Dedifferentiated amniotic fluid mesenchymal stem cell (primary cell): ENCODE measurements around the gene ACER3.
"Not testable (repeated sequence)": the region's sequence is repeated elsewhere in the genome, so short reads cannot be mapped to it uniquely, and the experiment has no call there.

Source experiments
- DNase-seq: peaks from one replicate; pipeline ENCODE4 v3.0.0-alpha.2; 2016; ENCODE audit errors: extremely low spot score

The ACER3 gene

DNA sequence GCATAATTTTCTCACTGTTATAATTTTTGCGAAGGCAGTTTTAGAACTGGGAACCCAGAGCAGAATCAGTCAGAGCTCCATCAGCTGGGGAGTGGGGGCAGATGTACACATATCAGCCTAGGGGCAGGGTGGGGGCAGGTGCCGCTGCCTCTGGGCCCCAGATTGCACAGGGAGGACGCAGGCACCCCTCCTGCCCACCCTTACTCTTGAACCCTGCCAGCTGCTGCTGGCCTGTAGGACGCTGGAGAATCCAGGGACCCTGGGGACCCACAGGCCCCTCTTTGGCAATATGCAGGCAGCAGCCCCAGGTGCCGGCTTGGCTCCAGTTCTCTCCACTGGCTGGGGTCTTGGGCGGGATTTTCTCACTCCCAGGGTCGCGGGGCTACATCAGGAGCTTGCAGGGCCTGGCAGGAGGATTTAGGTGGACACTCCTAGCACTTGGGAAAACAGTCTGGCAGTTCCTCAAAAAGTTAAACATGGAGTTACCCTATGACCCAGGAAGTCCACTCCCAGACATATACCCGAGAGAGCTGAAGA, 197.3 kb downstream of the ACER3 start:
- no peak for DNase-seq

DNA sequence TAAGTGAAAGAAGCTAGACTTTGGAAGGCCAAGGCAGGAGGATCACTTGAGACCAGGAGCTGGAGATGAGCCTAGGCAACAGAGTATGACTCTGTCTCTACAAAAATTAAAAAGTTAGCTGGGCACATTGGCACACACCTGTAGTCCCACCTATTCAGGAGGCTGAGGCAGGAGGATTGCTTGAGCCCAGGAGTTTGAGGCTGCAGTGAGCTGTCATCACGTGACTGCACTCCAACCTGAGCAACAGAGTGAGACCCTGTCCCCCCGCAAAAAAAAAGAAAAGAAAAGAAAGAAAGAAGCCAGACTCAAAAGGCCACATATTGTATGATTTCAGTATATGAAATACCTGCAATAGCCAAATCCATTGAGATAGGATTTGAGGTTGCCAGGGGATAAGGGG, 198.2 kb downstream of the ACER3 start:
- DNase-seq = no peak

GRCh38 chr11:77059806-77060205, 199.1 kb downstream of the ACER3 start:
- no peak for DNase-seq

DNA sequence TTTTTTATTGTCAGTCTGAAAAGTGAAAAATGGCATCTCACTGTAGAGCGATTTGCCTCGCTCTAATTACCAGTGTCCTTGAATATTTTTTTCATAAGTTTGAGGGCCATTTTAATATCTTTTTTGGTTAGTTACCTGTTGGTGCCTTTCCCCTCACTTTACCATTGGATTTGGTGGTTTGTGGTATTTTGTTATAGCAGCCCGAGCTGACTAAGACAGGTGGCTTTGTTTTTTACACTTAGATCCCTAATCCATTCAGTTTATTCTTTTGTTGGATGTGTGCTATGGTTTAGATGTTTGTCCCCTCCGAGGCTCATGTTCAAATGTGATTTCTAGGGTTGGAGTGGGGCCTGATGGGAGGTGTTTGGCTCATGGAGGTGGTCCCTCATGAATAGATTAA, 199.5 kb downstream of the ACER3 start:
- no peak for DNase-seq

DNA sequence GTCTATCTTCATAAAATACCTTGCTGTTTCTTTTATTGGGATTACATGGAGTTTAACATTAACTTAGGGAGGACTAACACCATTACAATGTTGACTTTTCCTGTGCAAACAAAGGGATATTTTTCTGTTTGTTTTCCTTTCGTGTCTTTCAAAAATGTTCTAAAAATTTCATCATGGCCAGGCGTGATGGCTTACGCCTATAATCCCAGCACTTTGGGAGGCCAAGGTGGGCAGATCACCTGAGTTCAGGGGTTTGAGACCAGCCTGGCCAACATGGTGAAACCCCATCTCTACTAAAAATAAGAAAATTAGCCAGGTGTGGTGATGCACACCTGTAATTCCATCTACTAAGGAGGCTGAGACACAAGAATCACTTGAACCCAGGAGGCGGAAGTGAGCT, 200.5 kb downstream of the ACER3 start:
- DNase-seq = not testable (repeated sequence)

- DNase-seq = no peak
Measured at GRCh38 chr11:77062924-77063323, 202.2 kb downstream of the ACER3 start.

DNA sequence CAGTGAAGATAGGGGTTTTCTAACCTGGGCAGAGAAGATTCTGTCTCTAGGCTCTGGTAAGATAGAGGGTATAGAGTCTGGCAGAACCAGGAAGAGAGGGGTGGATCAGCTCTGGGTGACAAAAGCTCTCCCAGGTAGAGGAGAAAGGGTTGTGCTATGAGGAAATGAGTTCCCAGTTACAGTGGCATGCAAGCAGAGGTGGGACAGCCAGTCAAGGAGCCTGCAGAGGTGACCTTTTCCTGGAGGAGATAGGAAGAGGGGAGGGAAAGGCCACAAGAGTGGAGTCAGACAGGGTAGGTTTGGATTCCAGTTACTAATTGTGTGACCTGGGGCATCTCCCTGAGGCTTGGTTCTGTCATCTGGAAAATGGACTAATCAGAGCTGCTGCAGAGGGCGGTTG, 202.7 kb downstream of the ACER3 start:
- no peak for DNase-seq

DNA sequence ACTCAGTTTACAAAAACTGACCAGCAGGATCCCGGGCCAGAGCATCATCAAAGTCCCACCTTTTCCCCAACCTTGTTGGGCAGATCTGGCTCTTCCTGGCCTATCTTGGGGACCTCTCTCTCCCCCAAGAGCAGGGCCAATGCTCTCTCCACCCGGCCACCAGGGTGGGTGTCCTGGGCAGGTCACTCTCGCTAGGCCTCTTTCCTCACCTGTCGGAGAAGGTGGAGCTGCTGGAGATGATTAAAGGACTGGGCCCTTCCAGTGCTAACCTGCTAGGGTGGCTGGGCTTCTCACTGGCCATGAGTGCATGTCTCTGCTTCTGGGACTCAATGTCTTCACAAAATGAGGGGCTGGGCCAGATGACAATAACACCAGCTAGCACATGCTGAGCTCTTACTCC, 203.1 kb downstream of the ACER3 start:
- no peak for DNase-seq

DNA sequence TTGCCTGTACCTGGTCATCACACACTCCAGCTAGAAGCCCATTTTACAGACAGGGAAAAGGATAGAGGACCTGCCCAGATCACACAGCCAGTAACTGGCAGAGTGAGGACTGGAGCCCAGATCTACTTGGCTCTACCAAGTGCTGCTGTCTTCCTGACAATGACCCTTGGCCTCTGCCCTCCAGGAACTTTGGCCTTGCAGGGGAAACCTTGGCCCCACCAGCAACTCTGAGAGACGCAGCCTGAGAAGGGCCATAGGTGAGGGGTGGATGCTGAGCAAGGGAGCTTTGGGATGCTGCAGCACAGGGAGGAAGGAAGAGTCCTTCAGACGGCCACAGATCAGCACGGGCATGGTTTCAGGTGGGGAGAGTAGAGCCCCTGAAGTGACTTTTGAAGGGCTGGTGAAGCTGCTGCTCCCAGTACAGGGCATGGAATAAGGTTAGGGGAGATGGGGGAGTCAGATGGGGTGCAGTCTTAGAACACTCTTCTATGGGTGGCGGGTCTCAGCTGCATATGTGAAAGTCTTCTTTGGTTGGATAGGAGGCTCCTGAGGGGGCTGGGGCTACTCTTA, 204.0 kb downstream of the ACER3 start:
- DNase-seq = no peak

DNA sequence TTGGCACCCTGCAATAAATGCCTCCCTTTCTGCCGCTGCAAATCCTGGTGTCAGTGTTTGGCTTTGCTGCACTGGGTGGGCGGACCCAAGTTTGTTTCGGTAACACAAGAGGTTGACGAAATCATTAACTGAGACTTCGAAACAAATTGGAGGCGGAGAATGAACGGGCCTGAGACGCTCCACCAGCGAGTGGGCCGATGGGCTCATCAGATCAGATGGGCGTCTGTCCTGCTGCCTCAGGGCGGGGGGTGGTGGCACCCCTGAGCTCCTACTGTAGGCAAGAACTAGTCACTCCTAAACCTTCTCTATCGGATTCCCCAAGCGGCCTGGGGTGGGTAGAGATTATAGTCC, 205.1 kb downstream of the ACER3 start:
- no peak for DNase-seq

DNA sequence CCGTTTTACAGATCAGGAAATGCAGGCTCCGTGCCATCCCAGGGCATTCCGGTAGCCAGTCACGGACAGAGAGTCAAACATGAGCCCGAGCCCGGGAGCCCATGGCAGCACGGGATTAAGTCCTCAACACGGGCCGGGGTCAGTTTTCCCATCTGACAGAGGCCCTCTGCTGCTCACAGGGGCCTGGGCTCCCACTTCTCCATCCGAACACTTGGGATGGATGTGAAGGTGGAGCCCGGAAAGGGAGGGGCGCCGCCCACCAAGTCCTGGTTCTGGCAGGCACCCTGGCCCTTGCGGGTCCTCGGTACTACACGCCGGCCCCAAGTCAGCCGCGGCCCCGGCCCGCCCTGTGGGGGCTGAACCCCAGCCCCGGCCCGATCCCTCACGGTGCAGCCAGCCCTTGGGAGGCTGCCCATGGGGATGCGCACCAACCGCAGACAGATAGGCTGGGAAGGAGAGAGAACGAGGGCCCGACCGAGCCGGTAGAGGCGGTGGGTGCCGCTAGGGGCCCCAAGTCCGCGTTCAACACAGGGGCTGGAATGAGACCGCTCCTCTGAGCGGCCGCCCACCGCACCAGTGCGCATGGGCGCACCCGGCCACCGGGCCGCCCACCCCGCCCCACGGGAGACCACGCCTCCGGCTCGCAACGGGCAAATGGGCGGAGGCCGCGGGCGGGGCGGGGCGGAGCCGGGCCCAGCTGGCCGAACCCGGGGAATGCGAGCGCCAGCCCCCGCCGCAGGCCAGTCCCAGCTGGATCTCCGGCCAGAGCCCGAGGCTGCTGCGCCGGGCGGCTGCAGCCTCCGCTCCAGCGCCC, 205.7 kb downstream of the ACER3 start, which contains the start of gene CAPN5:
Gene CAPN5 (plus strand): TSS at position 743 of the 814 bp plus-strand sequence. CDS start 17,916 bp downstream, outside the sequence.
- DNase-seq = peak; percentile 80

DNA sequence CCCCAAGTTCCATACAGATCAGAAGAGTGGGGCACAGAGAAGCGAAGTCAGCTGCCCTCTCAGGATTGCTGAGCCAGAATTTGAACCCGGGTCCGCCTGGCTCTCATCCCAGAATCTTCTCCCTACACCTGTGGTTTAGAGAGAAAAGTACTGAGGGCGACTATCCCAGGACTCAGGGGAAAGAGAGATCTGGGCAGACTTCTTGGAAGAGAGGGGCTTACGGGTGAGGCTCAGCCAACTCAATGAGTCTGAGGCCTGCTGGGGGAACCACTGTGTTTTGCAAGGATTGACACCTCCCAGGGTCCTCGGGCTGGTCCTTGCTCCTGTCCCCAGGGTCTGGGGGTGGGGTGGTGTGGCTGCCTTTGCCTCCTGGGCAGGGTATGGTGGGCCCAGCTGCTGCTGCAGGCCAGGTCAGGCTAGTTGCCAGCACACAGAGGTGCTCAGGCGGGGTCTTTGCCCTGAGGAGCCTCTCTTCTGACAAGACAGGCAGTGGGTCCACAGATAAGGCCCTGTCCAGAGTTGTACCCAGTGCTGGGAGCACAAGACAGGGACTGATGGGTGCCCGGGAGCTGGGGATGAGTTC, 207.2 kb downstream of the ACER3 start:
- DNase-seq = no peak

DNA sequence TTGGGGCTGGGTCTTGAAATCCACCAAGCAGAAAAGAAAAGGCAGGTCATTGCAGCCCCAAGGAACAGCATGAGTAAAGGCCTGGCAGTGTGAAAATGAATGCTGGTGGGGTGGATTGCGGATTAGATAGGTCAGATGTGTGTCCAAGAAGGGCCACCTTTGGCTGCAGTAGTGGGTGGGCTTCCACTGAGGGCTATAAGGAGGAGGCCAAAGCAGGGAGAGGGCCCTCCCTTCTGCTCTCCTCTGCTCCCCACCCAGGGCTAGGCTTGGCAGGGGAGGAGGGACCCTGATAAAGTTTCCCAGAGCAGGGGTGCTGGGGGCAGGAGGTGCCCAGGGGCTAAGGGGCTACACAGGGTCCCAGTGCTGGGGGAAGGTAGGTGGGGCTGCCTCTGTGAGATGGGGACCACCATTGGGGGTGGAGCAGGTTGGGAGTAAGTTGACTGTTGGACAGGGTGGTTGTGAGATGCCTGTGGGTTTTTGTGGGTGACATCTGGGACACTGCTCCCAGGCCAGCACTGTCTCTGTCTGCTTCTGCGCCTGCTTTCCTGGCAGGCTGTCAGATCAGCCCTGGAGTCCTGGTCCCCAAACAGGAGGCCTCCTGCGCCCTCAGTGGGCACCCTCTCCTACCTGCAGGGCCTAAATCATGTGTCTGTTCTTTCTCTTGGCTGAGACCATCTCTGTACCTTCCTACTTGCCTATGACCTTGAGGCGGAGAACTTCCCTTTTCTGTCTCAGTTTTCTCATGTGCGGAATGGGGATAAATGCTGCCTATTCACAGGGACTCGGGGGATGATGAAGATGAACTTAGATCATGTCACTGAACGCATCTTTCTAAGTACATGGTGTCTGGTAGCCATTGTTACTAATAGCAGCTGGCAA, 208.0 kb downstream of the ACER3 start:
- DNase-seq = no peak

DNA sequence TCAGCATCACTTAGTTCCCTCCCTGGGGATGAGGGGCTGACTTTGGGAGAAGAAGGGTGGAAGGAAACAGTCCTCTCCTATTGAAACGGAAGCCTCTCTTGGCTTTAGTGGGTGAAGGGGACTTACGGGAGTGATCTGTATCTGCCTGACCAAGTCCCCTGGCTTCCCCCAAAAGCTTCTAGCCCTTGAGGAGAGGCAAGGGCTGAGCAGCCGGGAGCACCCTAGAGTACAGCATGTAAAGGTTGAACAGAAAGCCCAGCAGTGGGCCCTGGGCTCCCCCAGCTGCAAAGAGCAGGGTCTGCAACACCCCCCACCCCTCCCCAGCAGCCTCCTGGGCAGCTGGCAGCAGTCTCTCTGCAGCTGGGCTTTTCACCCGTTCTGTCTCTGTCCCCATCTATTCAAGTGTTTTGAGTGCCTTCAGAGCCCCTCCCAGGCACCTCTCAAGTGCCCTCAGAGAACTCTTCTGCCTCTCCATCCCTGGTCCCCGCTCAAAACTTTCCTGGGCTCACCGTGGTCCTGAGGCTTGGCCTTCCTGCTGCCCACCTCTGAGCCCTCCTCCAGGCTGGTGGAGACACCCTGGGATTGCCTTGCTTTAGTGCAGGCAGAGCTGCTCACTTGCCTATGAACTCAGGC, 208.7 kb downstream of the ACER3 start:
- no peak for DNase-seq

DNA sequence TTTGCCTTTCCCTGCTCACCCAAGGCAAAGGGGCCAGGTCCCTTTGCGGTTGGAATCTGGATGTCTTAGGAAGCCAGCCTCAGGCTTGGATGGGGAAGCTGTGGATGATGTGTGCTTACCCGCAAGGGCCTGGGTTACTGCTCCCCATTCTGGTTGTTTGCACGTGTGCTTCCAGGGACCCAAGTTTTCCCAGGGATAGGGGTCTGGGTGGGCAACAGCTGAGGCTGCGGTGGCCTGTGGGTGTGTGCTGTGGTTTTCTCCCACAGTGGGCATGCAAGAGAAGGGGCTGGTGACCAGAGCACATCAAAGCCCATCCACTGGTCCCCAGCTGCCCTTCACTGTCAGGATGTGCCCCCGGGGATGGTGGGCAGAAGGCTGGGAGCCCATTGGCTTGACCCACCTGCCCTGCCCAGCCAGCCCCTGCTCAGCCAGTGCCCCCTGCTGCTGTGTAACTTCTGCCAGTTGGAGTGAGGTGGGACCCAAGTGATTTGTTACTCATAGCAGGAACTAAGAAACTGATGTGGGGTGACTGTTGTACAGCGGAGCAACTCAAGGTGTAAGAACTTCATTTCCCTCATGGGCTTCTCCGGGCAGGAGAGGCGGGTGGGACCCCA, 209.4 kb downstream of the ACER3 start:
- no peak for DNase-seq

GRCh38 chr11:77071077-77071476, 210.4 kb downstream of the ACER3 start:
- no peak for DNase-seq

DNA sequence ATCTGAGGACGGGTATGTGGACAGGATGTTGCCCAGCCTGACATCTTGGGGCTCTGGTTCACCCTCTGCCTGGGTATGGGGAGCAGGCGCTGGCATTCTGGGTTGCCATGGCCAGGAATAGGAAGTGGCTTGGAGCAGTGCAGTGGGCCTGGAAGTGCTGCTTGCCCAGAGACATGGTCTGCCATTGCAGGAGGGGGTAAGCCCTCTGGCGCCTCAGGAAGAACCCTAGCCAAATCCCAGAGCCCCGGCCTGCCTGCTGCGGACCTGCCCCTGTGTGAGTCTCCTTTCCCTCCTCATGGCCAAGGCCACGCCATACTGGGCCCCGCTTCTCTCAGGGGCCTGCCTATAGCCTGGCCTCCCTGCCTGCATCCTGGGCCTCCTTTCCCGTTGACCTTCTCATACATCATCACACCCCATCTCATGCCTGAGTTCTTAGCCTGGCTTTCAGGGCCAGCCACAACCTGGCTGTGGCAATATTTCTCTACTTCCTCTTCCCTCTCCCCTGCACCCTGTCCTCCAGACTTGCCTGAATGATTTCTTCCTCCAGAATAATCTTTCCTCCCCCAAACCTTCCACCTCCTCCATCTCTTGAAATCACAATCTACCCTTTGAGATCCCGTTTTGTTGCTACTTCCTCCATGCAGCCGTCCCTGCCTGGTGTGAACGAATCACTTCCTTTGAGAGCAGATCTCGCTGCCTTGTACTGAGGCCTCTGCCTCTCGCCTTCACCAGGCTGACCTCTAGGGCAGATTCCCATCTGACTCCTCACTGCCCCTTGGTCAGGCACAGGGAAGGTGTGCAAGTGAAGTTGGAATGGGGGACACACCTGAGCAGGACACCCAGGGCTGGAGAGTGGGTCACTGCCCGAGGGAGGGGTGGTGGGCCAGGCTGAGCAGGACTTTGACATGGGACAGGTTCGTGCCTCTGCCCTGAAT, 211.2 kb downstream of the ACER3 start:
- no peak for DNase-seq

- DNase-seq = no peak
Measured at GRCh38 chr11:77072851-77073327, 212.2 kb downstream of the ACER3 start.

DNA sequence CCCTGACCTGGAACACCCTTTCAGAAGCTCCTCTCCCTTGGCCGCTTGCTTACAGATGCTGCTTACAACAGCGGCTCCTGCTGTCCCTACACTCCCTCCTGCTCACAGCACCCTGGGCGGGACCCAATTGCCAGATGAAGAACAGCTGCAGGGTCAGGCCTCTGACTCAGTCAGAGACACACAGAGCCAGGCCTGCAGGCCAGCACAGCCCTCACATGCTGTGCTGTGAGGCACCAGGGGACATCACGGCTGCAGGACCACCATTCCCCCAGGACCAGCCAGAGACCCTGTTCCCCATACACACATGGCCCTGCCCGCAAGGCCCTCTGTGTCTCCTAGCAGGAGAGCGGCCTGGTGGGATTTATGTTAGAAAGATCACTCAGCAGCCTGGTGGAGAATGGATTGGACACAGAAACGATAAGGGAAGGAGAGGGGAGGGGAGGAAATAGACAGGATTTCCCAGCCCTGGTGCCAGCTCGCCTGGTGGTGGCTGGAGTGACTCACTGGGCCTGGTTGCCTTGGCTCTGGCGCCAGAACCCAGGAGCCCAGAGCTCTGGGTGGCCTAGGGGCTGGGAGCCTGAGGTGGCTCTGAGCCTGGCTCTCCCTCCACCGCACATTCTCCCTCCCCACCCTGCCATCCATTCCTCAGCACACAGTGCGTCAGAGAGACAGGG, 212.7 kb downstream of the ACER3 start:
- peak; percentile 95 for DNase-seq
